ENCODE results near the gene TXLNA. TPM values are rescaled to one million over a fixed set of nuclear protein-coding genes. Genes with fewer than 3 reads are reported as not detected.

Gene TXLNA
- total RNA-seq, 1 donor, result 10.5 TPM

DNA sequence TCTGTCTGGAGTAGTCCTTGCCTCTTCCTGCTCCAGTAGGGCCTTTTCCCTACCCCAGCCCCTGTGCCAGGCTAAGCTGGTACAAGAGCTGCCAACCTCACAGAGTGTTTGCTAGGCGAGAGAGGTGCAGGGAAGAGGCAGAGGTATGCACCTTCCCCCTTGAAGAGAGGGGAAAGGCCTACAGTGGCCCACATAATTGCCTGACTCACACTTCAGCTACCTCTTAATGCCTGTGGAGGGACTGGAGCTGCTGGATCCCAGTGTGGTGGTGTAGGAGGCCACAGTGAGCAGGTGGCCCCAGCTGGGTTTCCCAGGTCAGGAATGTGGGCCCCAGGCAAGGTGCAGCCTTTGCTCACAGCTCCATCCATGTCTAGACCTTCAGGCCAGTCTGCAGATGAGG lies 17.6 kb downstream of the TXLNA start:
- peaks cover 45% of the 10 kb centered on the region for H3K4me1 ChIP-seq (ENCODE audit: insufficient read depth, low read length)

DNA sequence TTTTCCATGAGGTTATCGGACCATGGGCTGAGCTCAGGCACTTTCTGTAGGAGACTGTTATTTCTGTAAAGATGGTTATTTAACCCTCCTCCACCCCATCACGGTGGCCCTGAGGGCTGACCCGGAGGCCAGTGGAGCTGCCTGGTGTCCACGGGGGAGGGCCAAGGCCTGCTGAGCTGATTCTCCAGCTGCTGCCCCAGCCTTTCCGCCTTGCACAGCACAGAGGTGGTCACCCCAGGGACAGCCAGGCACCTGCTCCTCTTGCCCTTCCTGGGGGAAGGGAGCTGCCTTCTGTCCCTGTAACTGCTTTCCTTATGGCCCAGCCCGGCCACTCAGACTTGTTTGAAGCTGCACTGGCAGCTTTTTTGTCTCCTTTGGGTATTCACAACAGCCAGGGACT lies 18.4 kb downstream of the TXLNA start:
- Histone ChIP-seq H3K9me3 (ENCODE audit: low read depth, low read length) (no peaks in the 10 kb centered on the region), H3K27me3 (ENCODE audit: insufficient read depth, low read length) (no peaks in the 10 kb centered on the region), H3K4me1 (ENCODE audit: insufficient read depth, low read length) (peaks cover 52% of the 10 kb centered on the region), H3K4me3 (ENCODE audit: low read length) (no peak overlapping the region)

More for the DNA sequence above, 17.6 kb downstream of the TXLNA start:
- H3K27me3 ChIP-seq (ENCODE audit: insufficient read depth, low read length), result no peaks in the 10 kb centered on the region
- H3K4me3 ChIP-seq (ENCODE audit: low read length), result no peak overlapping the region
- H3K9me3 ChIP-seq (ENCODE audit: low read depth, low read length), result no peaks in the 10 kb centered on the region

DNA sequence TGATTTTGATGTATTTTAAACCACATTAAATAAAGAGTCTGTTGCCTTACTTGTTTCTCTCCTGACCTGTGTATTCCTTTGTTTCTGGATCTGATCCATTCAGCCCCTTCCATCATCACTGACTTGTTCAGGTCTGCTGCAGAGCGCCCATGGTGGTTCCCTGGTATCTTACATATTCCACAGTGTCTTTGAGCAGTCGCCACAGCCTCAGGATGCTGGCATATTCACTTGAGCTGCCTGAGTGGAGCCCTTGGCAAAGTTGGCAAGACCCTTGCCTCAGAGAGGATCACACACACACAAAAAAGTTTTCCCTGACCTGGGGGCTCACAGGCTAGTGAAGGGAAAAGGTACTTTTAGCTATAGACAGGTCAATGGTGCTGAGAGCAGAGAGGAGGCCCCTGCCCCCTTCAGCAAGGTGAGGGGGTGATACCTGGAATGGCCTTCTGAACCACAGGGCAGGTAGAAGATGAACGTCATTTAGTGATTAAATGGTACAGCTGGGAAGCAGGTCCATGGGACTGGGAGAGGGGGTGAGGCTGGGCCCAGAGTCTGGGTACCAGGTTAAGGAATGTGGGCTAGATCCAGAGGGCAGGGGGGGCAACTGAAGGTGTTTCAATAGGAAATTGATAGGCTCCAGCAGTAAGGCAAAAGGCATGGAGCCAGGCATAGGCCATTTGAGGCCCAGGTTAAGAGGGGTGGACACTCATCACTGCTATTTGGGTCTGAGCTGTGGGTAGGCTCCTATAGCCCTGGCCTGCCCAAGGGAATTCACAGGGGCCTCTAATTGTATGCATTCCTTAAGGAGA lies 19.0 kb downstream of the TXLNA start:
- Histone ChIP-seq H3K9me3 (ENCODE audit: low read depth, low read length) (no peaks in the 10 kb centered on the region), H3K4me1 (ENCODE audit: insufficient read depth, low read length) (peaks cover 53% of the 10 kb centered on the region)

DNA sequence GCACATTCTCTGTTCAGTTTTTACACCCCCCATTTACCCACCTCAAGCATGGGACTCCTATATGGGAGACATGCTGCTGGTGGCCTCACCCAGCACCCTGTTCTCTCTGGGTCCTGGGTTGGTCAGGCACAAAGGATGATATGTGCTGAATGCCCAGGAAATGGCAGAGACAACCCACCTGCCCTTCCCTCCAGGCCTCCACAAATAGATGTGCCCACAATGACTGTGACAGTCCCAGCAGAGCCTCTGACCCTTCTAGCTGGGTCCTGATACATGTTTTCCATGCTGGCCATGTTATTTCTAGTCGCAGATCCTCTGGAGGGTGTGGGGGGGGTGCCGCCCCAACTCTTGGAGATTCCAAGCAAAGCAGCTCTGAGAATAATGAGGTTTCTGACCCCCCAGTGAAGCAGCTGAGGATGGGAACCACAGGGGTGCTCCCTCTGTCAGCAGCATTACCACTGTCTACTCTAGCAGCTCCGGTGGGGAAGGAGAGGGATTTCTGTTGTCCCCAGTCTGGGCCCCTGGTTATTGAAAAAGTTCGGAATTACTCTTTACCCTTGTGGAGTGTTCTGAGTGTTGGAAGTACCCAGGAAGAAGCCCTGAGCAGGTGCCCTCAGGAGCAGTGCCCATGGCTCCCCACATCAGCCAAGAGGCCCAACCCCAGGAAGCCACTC lies 19.7 kb downstream of the TXLNA start:
- H3K27me3 ChIP-seq (ENCODE audit: insufficient read depth, low read length), result no peaks in the 10 kb centered on the region
- H3K4me1 ChIP-seq (ENCODE audit: insufficient read depth, low read length), result peaks cover 53% of the 10 kb centered on the region
- no peak overlapping the region for H3K4me3 ChIP-seq (ENCODE audit: low read length)
- H3K9me3 ChIP-seq (ENCODE audit: low read depth, low read length), result no peaks in the 10 kb centered on the region

More for the DNA sequence above, 19.0 kb downstream of the TXLNA start:
- no peak overlapping the region for H3K4me3 ChIP-seq (ENCODE audit: low read length)
- no peaks in the 10 kb centered on the region for H3K27me3 ChIP-seq (ENCODE audit: insufficient read depth, low read length)

DNA sequence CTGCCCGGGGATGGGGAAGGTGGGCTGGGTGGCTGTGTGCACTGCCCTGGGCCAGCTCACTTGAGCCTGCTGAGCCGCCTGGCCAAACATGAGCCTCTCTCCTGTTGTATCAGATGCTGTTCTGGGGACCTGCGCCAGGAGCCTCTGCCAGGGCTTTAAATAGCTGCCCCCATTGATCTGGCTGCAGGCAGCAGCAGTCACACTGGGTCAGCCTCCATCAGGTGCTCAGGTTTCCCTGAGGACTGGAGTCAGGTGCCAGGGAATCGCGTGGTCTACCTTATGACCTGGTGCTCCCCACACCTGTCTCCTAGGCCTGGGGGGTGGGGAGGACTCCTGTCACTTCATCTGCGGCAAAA lies 20.2 kb downstream of the TXLNA start:
- Histone ChIP-seq H3K4me3 (ENCODE audit: low read length) (no peak overlapping the region), H3K9me3 (ENCODE audit: low read depth, low read length) (no peaks in the 10 kb centered on the region), H3K27me3 (ENCODE audit: insufficient read depth, low read length) (no peaks in the 10 kb centered on the region), H3K4me1 (ENCODE audit: insufficient read depth, low read length) (peaks cover 51% of the 10 kb centered on the region)

DNA sequence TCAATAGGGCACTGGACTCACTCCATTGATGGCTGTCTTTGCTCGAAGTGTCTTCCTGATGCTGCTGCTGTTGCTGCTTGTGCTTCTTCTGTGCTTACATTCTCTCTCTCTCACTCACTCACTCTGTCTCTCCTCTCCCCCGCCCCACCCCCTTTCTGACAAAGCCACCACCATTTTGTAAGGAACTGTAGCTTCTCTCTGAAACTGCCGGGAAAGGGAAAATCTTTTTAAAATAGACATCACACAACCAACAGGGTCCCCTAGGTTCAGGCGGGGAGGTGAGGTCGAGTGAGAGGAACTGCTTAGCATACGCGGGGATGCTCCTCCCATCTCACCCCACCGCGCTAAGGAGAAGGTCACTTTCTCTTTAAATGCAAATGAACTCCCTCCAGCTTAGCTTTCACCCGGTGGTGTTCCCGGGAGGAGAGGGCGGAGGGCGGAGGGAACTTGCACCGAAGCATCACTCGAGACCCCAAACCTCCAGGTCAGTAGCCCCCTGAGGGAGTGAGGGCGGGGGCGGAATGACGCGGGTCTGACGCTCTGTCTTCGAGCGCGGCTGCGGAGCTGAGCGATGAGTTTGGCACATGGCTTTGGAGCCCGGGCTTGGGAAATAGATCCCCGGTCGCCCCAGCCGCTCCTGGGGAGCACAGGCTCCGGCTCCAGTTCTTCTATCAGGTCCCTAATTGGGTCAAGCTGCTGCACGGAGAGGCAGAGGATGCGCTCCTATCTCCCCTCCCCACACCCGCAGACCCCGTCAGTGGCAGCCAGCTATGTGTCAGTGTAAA lies 20.9 kb downstream of the TXLNA start, which contains the start of gene CCDC28B:
TSS of gene CCDC28B (plus strand) at position 370 of the 785 bp plus-strand sequence. CDS start 1,341 bp downstream, outside the sequence.
- Histone ChIP-seq H3K9me3 (ENCODE audit: low read depth, low read length) (no peaks in the 10 kb centered on the region), H3K27me3 (ENCODE audit: insufficient read depth, low read length) (no peaks in the 10 kb centered on the region), H3K4me3 (ENCODE audit: low read length) (peak within 1 kb of the TSS; percentile 55), H3K4me1 (ENCODE audit: insufficient read depth, low read length) (peaks cover 51% of the 10 kb centered on the region)

DNA sequence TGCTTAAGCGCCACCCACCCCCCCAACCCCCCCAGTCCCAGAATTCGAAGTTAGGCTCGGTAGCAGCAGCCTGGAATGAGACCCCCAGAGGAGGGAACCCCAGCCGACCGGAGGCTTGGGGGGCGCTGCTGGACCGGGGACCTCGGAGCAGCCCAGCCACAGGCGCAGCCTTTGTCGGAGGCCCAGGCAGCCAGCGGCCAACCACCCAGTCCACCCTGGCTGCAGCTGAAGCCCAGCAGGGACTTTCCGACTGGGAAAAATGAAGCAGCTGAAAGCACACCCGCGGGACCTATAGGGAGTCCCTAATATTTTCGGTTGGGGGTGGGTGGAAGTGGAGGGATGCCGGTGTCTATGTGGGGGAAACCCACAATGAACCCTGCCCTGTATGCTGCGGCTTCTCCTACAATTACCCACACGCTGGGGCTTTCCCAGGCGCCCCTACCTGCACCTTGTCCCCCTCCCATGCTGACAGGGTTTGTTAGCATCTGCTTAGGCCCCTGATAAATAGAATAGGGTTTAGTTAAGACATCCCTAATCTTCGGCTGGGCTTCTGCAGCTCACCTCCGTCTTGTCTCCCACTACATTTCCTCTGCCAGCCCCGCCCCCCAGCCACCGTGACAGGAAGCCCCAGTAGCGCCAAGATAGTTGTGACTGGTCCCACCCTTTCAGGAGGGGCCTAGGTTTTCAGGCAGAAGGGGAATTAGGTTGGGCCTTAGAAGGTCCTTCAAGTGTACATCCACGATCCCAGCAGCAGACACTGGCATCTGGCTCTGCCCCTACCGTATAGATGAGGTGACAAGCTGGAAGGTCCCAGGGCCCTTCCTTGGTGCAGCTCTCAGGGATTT lies 21.8 kb downstream of the TXLNA start:
- H3K9me3 ChIP-seq (ENCODE audit: low read depth, low read length), result no peaks in the 10 kb centered on the region
- peaks cover 50% of the 10 kb centered on the region for H3K4me1 ChIP-seq (ENCODE audit: insufficient read depth, low read length)
- no peaks in the 10 kb centered on the region for H3K27me3 ChIP-seq (ENCODE audit: insufficient read depth, low read length)
- peak overlapping the region; percentile 55 for H3K4me3 ChIP-seq (ENCODE audit: low read length)

DNA sequence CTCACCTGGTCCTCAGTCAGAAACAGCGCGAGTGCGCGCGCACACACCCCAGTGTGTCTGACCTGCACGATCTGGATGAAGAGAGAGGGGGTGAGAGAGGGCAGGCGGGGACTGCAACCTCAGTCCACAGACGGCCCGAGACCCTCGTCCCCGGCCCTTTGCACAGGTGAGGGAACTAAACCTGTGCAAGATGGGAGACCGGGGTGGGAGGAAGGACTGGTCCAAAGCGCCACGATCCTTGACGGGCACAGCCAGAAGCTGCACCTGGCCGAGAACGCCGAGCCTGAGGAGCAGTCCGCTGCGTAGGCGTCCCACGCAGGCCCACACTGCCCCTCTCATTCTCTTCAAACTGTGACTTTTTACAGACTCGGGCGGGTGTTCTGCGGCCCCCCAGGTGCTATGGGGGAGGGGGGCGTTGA lies 25.5 kb downstream of the TXLNA start:
- Histone ChIP-seq H3K27me3 (ENCODE audit: insufficient read depth, low read length) (no peaks in the 10 kb centered on the region), H3K4me3 (ENCODE audit: low read length) (peak overlapping the region; percentile 49), H3K4me1 (ENCODE audit: insufficient read depth, low read length) (peaks cover 52% of the 10 kb centered on the region), H3K9me3 (ENCODE audit: low read depth, low read length) (no peaks in the 10 kb centered on the region)

DNA sequence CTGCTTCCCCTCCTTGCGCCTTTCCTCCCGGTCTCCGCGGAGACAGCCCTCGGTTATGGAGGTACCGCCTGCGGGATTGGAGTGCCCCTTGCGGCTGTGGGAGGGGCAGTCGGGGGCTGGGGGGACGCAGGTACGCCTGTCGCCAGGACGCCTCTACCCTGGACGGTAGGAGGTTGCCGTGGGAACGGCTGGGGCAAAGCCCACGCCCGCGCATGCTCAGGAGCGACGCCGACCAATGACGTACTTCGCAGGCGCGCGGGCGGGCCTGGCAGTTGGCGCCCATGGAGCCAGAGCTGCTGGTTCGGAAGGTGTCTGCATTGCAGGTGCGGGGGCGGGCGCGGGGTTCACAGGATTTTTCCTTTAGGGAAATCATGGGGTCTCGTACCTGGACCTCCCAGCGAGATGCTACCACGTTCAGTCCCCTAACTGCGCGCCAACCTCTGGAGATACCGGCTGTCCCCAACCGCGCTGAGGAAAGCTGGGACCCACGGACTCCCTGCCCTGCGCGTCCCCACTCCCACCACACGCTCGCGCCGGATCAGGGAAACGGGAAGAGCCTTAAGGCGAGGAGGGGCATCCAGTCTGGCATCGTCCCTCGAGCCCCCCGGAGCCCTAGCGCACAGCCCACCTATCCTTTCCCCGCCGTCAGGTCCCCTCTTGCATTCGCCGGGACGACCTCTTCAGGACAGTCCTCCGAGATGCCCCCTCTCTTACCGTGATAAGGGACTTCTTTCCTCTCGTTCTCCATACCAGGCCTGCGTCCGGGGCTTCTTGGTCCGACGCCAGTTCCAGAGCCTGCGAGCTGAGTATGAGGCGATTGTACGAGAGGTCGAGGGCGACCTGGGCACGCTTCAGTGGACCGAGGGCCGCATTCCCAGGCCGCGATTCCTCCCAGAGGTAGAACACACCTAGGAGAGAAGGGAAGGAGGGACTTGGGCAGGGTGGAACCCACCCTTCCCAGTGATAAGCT lies 26.2 kb downstream of the TXLNA start, which contains the start of gene IQCC:
TSS of gene IQCC (plus strand) at position 271 of the 970 bp plus-strand sequence. CDS start at position 282, 11 bp downstream.
- no peaks in the 10 kb centered on the region for H3K27me3 ChIP-seq (ENCODE audit: insufficient read depth, low read length)
- H3K4me3 ChIP-seq (ENCODE audit: low read length), result peak within 1 kb of the TSS; percentile 49
- H3K4me1 ChIP-seq (ENCODE audit: insufficient read depth, low read length), result peaks cover 48% of the 10 kb centered on the region
- no peaks in the 10 kb centered on the region for H3K9me3 ChIP-seq (ENCODE audit: low read depth, low read length)

DNA sequence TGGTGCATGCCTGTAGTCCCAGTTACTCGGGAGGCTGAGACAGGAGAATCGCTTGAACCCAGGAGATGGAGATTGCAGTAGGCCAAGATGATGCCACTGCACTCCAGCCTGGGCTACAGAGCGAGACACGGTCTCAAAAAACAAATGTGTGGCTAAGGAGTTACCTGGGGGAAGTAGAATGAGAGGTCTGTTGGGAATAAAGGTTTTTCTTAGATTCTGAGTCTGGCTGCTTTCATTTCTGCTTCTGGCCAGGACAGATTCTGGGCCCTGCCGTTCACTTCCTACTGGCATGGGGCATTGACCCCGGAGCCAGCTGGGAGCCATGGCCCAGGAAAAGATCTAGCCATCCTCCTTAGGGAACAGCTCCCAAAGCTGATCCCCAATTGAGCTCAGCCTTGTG lies 29.0 kb downstream of the TXLNA start:
- Histone ChIP-seq H3K4me1 (ENCODE audit: insufficient read depth, low read length) (peaks cover 26% of the 10 kb centered on the region), H3K27me3 (ENCODE audit: insufficient read depth, low read length) (no peaks in the 10 kb centered on the region), H3K4me3 (ENCODE audit: low read length) (no peak overlapping the region), H3K9me3 (ENCODE audit: low read depth, low read length) (no peaks in the 10 kb centered on the region)

DNA sequence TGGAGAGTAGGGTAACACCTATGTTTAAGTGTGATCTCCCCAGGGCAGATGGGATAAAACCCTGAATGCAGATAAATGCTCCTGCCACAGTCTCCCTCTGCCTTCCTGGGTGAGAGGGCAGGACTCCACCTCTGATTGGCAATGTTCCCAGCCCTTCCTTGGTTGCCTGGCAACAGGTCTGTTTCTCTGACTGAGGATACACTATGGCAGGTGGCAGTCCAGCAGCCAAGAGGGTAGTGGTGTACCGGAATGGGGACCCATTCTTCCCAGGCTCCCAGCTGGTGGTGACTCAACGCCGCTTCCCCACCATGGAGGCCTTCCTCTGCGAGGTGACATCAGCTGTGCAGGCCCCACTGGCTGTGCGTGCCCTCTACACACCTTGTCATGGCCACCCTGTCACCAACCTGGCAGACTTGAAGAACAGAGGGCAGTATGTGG lies 29.4 kb downstream of the TXLNA start, which contains the start of gene DCDC2B:
TSS of gene DCDC2B (plus strand) at position 199 of the 438 bp plus-strand sequence. CDS start at position 204, 5 bp downstream.
- no peak within 1 kb of the TSS for H3K4me3 ChIP-seq (ENCODE audit: low read length)

DNA sequence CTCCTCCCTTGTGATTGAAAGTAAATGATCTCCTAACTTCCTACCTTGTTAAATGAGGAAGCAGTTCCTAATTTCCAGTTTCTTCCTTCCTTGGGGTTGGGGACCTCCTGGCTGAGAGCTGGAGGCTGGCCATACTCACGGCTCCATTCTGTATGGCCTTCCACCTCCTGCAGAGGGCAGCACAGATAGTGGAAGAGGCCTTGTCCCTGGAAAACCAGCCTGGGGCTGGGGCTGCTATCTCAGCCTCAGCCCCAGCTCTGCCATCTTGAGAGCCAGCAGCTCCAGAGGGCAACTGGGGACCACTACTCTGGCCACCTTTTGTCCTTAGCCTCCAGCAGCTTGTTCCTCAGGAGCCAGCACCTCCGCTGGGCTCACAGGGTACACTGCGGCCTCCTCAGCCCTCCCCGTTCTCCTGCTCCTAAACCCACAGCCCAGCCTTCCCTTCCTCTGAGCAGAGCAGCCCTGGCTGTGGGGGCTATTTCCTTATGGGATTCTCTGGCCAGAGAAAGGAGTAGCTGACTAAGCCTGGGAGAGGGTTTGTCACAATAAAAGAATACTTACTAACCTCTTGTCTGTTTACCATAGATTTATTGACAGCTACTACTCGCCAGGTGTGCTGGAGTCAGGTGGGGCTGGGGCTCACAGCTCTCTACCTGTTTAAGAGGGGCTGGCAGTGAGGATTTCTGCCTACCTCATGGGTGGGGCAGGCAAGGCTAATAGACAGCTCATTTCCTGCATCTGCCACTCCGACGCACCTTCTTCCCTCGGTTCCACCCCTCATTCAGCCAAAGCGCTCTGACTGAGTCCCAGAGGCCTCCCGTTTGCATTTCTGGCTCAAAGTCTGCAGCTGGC lies 36.4 kb downstream of the TXLNA start:
- Histone ChIP-seq H3K4me3 (ENCODE audit: low read length) (no peak overlapping the region), H3K9me3 (ENCODE audit: low read depth, low read length) (no peaks in the 10 kb centered on the region), H3K4me1 (ENCODE audit: insufficient read depth, low read length) (peaks cover 11% of the 10 kb centered on the region), H3K27me3 (ENCODE audit: insufficient read depth, low read length) (no peaks in the 10 kb centered on the region)

More for the DNA sequence above, 29.4 kb downstream of the TXLNA start, which contains the start of gene DCDC2B:
- H3K27me3 ChIP-seq (ENCODE audit: insufficient read depth, low read length), result no peaks in the 10 kb centered on the region
- H3K4me1 ChIP-seq (ENCODE audit: insufficient read depth, low read length), result peaks cover 26% of the 10 kb centered on the region
- no peaks in the 10 kb centered on the region for H3K9me3 ChIP-seq (ENCODE audit: low read depth, low read length)

Data from mononuclear cell (primary cell).